ENCODE measurements around the gene DYSF.

DNA sequence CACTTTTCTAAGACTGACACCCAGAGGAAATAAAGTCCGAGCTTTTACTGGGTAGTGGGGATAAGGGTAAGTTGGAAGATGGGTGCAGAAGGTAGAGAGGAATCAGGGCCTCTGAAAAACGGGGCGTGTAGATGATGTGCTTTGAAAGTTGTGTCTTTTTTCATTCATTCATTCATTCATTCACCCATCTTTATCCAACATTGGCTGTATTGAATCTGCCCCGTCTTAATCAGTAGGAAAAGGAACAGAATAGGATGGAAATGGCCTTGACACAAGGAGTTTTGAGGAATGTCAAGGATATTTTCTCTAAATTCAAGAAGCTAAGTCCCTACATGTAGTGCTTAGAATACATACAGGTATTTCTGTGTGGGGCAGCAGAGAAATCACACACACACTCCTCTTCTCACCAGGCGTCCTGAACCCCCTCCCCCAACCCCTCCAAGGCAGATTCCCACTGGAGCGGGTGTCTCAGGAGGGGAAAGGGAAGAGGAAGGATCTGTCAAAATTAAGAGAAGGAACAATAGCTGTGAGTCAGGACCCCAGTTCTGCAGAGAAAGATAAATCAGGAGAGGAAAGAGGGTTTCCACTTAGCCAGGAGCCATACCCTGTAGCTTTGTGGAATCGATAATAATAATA, 13.9 kb downstream of the DYSF start:
- TF ChIP-seq MAX (IDR thresholded peaks at IDR 0.05) (no peak), TAF1 (IDR thresholded peaks at IDR 0.05; ENCODE audit: low read depth) (no peak), USF1 (IDR thresholded peaks at IDR 0.05) (no peak), EP300 (IDR thresholded peaks at IDR 0.05; ENCODE audit: borderline replicate concordance) (no peak), NFIC (IDR thresholded peaks at IDR 0.05) (no peak), FOXM1 (IDR thresholded peaks at IDR 0.05; ENCODE audit: borderline replicate concordance, low read depth) (no peak), RAD21 (IDR thresholded peaks at IDR 0.05; ENCODE audit: low read depth) (no peak), CEBPB (IDR thresholded peaks at IDR 0.05) (no peak)
